Liver (tissue), 9 donors: Measurements from ENCODE around the gene HID1. TPM values are rescaled to one million over a fixed set of nuclear protein-coding genes. Genes with fewer than 3 reads are reported as not detected.
"Not testable (repeated sequence)": the region's sequence is repeated elsewhere in the genome, so short reads cannot be mapped to it uniquely, and the experiment has no call there.

Source experiments
- DNase-seq: peaks from one replicate; pipeline ENCODE4 v3.0.0-alpha.2; 2017; ENCODE audit warnings: low spot score
- H3K27ac ChIP-seq, 2 donors: one replicate each; pipeline ENCODE4 v1.7.0; 2013; ENCODE audit warnings: inconsistent platforms in 2 of 2, low read length in 2 of 2, control low read depth in 1 of 2, low read depth in 1 of 2, mild to moderate bottlenecking in 1 of 2
- H3K27me3 ChIP-seq, 4 donors: one replicate each; pipeline versions ENCODE4 v1.6.1 to v1.7.0; 2013; ENCODE audit warnings: low read length in 3 of 4, inconsistent platforms in 1 of 4, mild to moderate bottlenecking in 1 of 4, moderate library complexity in 1 of 4; ENCODE audit not compliant: control insufficient read depth in 4 of 4, insufficient read depth in 4 of 4
- H3K36me3 ChIP-seq, 4 donors: one replicate each; pipeline versions ENCODE4 v1.6.1 to v1.7.0; 2013; ENCODE audit warnings: low read length in 3 of 4, mild to moderate bottlenecking in 3 of 4, low read depth in 1 of 4, moderate library complexity in 1 of 4; ENCODE audit not compliant: control insufficient read depth in 4 of 4, insufficient read depth in 3 of 4
- H3K4me1 ChIP-seq, 4 donors: one replicate each; pipeline versions ENCODE4 v1.6.1 to v1.7.0; 2013; ENCODE audit warnings: low read length in 3 of 4, mild to moderate bottlenecking in 3 of 4, moderate library complexity in 1 of 4; ENCODE audit not compliant: control insufficient read depth in 4 of 4, insufficient read depth in 4 of 4
- H3K4me3 ChIP-seq, 3 donors: one replicate each; pipeline versions ENCODE4 v1.6.1 to v1.7.0; 2013; ENCODE audit warnings: low read length in 3 of 3, control low read depth in 1 of 3, low read depth in 1 of 3, mild to moderate bottlenecking in 1 of 3
- H3K9ac ChIP-seq, 2 donors: one replicate each; pipeline ENCODE4 v1.7.0; 2013; ENCODE audit warnings: low read length in 2 of 2, mild to moderate bottlenecking in 2 of 2, moderate library complexity in 2 of 2, control low read depth in 1 of 2, low read depth in 1 of 2
- H3K9me3 ChIP-seq, 4 donors: one replicate each; pipeline versions ENCODE4 v1.6.1 to v1.7.0; 2013; ENCODE audit warnings: low read length in 3 of 4; ENCODE audit not compliant: control insufficient read depth in 4 of 4
- ATF3 ChIP-seq: IDR thresholded peaks from 2 replicates; pipeline ENCODE4 v1.6.1; 2016; ENCODE audit warnings: antibody characterized with exemption
- GABPA ChIP-seq, 2 donors: IDR thresholded peaks in 1 of 2; conservative IDR thresholded peaks in 1 of 2; 2 replicates each; pipeline ENCODE4 v1.6.1; 2016; ENCODE audit warnings: antibody characterized with exemption in 2 of 2, mild to moderate bottlenecking in 1 of 2, moderate library complexity in 1 of 2
- JUND ChIP-seq, 2 donors: IDR thresholded peaks; 2 replicates each; pipeline ENCODE4 v1.6.1; 2016; ENCODE audit warnings: antibody characterized with exemption in 2 of 2
- REST ChIP-seq: IDR thresholded peaks from 2 replicates; pipeline ENCODE4 v1.6.1; 2016; ENCODE audit warnings: antibody characterized with exemption, mild to moderate bottlenecking
- SP1 ChIP-seq: IDR thresholded peaks from 2 replicates; pipeline ENCODE4 v1.6.1; 2018; ENCODE audit warnings: antibody characterized with exemption, mild to moderate bottlenecking
- TAF1 ChIP-seq: conservative IDR thresholded peaks from 2 replicates; pipeline ENCODE4 v1.6.1; 2016; ENCODE audit warnings: antibody characterized with exemption, mild to moderate bottlenecking
- WGBS: extraction: QIAGEN DNeasy Blood & Tissue Kit; methylation state at CpG from one replicate; pipeline ENCODE4 v1.1.7; 2013; 5-methylcytosine and 5-hydroxymethylcytosine counted together
- polyA plus RNA-seq, 2 donors: library from polyadenylated mRNA; stranded (reverse) in 1 of 2; unstranded in 1 of 2; fragments of 200-250 nt in 1 of 2; fragments of >200 nt in 1 of 2; fragmentation: Nextera tagmentation in 1 of 2; extraction: Ambion mirVana in 1 of 2; gene quantifications; one replicate each; pipeline versions ENCODE4 v1.2.1 to v1.2.3, GENCODE V29; 2013 to 2015
- total RNA-seq, 2 donors: library from RNA; depleted of rRNA; stranded (reverse); fragments of >200 nt; gene quantifications; one replicate each; pipeline ENCODE4 v1.2.3, GENCODE V29; 2014
- donor health status: healthy.
- donor health status: healthy.
- donor health status: healthy.
- donor health status: healthy.
- donor health status: healthy.

HID1 gene
- total and polyA plus RNA-seq, 4 donors, result 2.7 to 6.2 (median 3.7) TPM

GRCh38 chr17:74969501-74969900, 3.1 kb downstream of the HID1 start:
- not testable (repeated sequence) for H3K4me3 ChIP-seq, H3K36me3 ChIP-seq, H3K27ac ChIP-seq, DNase-seq, H3K27me3 ChIP-seq, H3K9ac ChIP-seq, H3K9me3 ChIP-seq
- 81% methylated on average over 5 of the region's 5 CpGs for WGBS
- peaks cover 4 to 12% (median 5%) of the 10 kb centered on the region in 4 donors for H3K4me1 ChIP-seq

- Histone ChIP-seq H3K4me1 (peaks cover 4 to 12% (median 5%) of the 10 kb centered on the region in 4 donors), H3K4me3 (no peak overlapping the region), H3K27me3 (peaks cover 0 to 3% (median 0%) of the 10 kb centered on the region in 4 donors), H3K9ac (no peak overlapping the region), H3K36me3 (no peaks in the 10 kb centered on the region), H3K27ac (no peak overlapping the region), H3K9me3 (no peaks in the 10 kb centered on the region)
- DNase-seq, result no peak
- 77% methylated on average over 5 of the region's 5 CpGs for WGBS
- TF ChIP-seq REST, result no peak
These were observed 4.2 kb downstream of the HID1 start for GRCh38 chr17:74968361-74968780.

- WGBS, result 87% methylated on average over 14 of the region's 14 CpGs
These were observed 7.5 kb downstream of the HID1 start for GRCh38 chr17:74964988-74965622.

GRCh38 chr17:74964246-74964761, 8.3 kb downstream of the HID1 start:
- H3K27ac ChIP-seq, result no peak overlapping the region
- TF ChIP-seq GABPA (IDR thresholded peaks at IDR 0.05 in 1 of 2, conservative IDR thresholded peaks at IDR 0.05 in 1 of 2) (no peak), SP1 (no peak)
- 92% methylated on average over 12 of the region's 12 CpGs for WGBS
- DNase-seq, result no peak
- no peak overlapping the region for H3K9ac ChIP-seq
- no peaks in the 10 kb centered on the region for H3K27me3 ChIP-seq
- H3K4me3 ChIP-seq, result no peak overlapping the region
- H3K4me1 ChIP-seq, result peaks cover 0 to 3% (median 1%) of the 10 kb centered on the region in 4 donors
- no peaks in the 10 kb centered on the region for H3K36me3 ChIP-seq
- H3K9me3 ChIP-seq, result no peaks in the 10 kb centered on the region

More at GRCh38 chr17:74964988-74965622, 7.5 kb downstream of the HID1 start:
- H3K27ac ChIP-seq, result no peak overlapping the region
- H3K36me3 ChIP-seq, result no peaks in the 10 kb centered on the region
- no peak for DNase-seq
- no peaks in the 10 kb centered on the region for H3K27me3 ChIP-seq
- H3K4me3 ChIP-seq, result no peak overlapping the region
- H3K4me1 ChIP-seq, result peaks cover 0 to 3% (median 1%) of the 10 kb centered on the region in 4 donors
- no peaks in the 10 kb centered on the region for H3K9me3 ChIP-seq
- no peak overlapping the region for H3K9ac ChIP-seq
- TF ChIP-seq TAF1, result no peak
- TF ChIP-seq ATF3, result no peak
- no peak for TF ChIP-seq JUND (IDR thresholded peaks at IDR 0.05)
